Measurements from ENCODE around the gene PCDHGA2.

GRCh38 chr5:141359790-141360426, 21.3 kb downstream of the PCDHGA2 start, which contains the start of gene PCDHGB2:
- TF ChIP-seq CTCF (conservative IDR thresholded peaks at IDR 0.05 in 1 of 2, IDR thresholded peaks at IDR 0.05 in 1 of 2; ENCODE audit: low read depth in 1 of 2, low read length in 2 of 2) = peak; percentile 48 to 61
- no peak for TF ChIP-seq EZH2 (IDR thresholded peaks at IDR 0.05; ENCODE audit: low read length, missing control alignments)
